Activated CD4-positive, alpha-beta T cell treated with anti-CD3 and anti-CD28 coated beads, Interleukin-2, Interleukin-6, amounts not matched to agents 100 ng/mL and 50 ng/mL, durations not matched to agents 16 hours and 8 hours (primary cell): Measurements from ENCODE around the gene SUV39H2.
"Not testable (repeated sequence)": the region's sequence is repeated elsewhere in the genome, so short reads cannot be mapped to it uniquely, and the experiment has no call there.

Experiments used
- DNase-seq: peaks from one replicate; pipeline ENCODE4 v3.0.0-alpha.2; 2020

The SUV39H2 gene

GRCh38 chr10:14876764-14877163, 1.9 kb upstream of the SUV39H2 start:
- no peak for DNase-seq

GRCh38 chr10:14879124-14879927, 660 bp downstream of the SUV39H2 start:
- peak; percentile 45 for DNase-seq

GRCh38 chr10:14879928-14880193, 1.2 kb downstream of the SUV39H2 start:
- DNase-seq, result peak; percentile 7

- DNase-seq, result no peak
Measured at GRCh38 chr10:14880229-14880628, 1.6 kb downstream of the SUV39H2 start.

GRCh38 chr10:14884082-14884481, 5.4 kb downstream of the SUV39H2 start:
- peak; percentile 56 for DNase-seq

GRCh38 chr10:14889318-14889717, 10.7 kb downstream of the SUV39H2 start:
- DNase-seq, result no peak

- no peak for DNase-seq
Measured at GRCh38 chr10:14891151-14891550, 12.5 kb downstream of the SUV39H2 start.

- peak; percentile 36 for DNase-seq
Measured at GRCh38 chr10:14904316-14904732, 25.7 kb downstream of the SUV39H2 start.

GRCh38 chr10:14904864-14905263, 26.2 kb downstream of the SUV39H2 start:
- DNase-seq, result no peak

GRCh38 chr10:14905890-14906289, 27.2 kb downstream of the SUV39H2 start:
- DNase-seq, result no peak

GRCh38 chr10:14906765-14907164, 28.1 kb downstream of the SUV39H2 start:
- DNase-seq, result no peak

- DNase-seq, result not testable (repeated sequence)
Measured at GRCh38 chr10:14907591-14907990, 28.9 kb downstream of the SUV39H2 start.

- no peak for DNase-seq
Measured at GRCh38 chr10:14909101-14909500, 30.4 kb downstream of the SUV39H2 start.

GRCh38 chr10:14910953-14911352, 32.3 kb downstream of the SUV39H2 start:
- no peak for DNase-seq

GRCh38 chr10:14911801-14912200, 33.1 kb downstream of the SUV39H2 start:
- DNase-seq, result no peak

GRCh38 chr10:14916600-14916999, 37.9 kb downstream of the SUV39H2 start:
- no peak for DNase-seq

GRCh38 chr10:14917827-14918226, 39.2 kb downstream of the SUV39H2 start:
- DNase-seq, result no peak

- DNase-seq, result no peak
Measured at GRCh38 chr10:14918964-14919363, 40.3 kb downstream of the SUV39H2 start.

- DNase-seq, result no peak
Measured at GRCh38 chr10:14924013-14924412, 45.3 kb downstream of the SUV39H2 start.

- no peak for DNase-seq
Measured at GRCh38 chr10:14925268-14925667, 46.6 kb downstream of the SUV39H2 start.

- DNase-seq, result no peak
Measured at GRCh38 chr10:14926061-14926470, 47.4 kb downstream of the SUV39H2 start.

GRCh38 chr10:14926722-14927416, 48.2 kb downstream of the SUV39H2 start:
- no peak for DNase-seq

- no peak for DNase-seq
Measured at GRCh38 chr10:14930610-14931009, 51.9 kb downstream of the SUV39H2 start.

- no peak for DNase-seq
Measured at GRCh38 chr10:14936584-14936983, 57.9 kb downstream of the SUV39H2 start.

GRCh38 chr10:14938971-14939370, 60.3 kb downstream of the SUV39H2 start:
- peak; percentile 49 for DNase-seq
